Fibroblast of skin of right quadriceps (primary cell): Measurements from ENCODE around the gene NEUROG2.

ENCODE experiments used
- DNase-seq: peaks from one replicate; pipeline ENCODE4 v3.0.0-alpha.2; 2013

The NEUROG2 gene

DNA sequence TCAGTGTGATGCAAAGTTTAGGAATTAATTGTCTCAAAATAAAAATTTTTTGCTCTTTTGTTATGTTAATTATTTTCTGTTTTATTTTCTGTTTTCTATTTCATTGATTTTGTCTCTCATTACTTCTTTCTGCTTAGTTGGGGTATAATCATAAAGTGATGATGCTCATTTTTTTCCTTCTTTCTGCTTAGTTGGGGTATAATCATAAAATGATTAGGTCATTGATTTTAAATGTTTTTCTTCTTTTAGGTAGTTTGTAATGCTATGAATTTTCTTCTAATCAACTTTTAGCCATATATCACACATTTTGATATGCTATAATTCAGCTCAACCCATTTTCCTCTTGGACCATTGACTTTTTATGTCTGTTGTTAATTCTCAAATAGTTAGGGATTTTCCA, 43.7 kb downstream of the NEUROG2 start:
- DNase-seq: no peak
